ENCODE data around the gene OTX1.

DNA sequence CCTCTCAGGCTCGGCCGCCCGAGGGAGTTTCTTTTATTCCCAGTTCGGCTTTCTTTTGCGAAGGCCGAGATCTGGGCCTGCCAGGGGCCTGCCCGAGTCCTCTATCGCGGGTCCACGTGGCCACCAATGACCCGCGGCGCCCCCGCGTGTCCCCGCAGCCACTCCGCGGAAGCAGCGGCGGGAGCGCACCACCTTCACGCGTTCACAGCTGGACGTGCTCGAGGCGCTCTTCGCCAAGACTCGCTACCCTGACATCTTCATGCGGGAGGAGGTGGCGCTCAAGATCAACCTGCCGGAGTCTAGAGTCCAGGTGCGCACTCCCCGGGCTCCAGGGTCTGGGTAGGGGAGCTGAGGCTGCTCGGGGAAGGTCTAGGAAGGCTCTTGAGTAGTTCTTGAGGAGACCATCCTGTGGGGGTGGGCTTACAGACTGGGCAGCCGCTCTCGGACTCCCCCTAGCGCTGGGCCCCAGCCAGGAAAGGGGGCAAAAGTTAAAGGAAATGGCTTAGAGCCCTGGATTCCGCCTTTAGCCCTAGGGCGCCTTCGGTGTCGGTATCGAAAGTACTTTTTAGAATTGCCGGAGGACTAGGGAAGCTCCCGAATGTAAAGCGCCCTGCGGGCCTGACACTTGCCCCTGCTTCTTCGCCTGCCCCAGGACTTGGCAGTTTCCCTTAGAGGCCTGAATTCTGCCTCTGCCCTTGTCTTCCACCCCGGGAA is 3.4 kb downstream of the OTX1 start:
- TF ChIP-seq, protein P1, sequence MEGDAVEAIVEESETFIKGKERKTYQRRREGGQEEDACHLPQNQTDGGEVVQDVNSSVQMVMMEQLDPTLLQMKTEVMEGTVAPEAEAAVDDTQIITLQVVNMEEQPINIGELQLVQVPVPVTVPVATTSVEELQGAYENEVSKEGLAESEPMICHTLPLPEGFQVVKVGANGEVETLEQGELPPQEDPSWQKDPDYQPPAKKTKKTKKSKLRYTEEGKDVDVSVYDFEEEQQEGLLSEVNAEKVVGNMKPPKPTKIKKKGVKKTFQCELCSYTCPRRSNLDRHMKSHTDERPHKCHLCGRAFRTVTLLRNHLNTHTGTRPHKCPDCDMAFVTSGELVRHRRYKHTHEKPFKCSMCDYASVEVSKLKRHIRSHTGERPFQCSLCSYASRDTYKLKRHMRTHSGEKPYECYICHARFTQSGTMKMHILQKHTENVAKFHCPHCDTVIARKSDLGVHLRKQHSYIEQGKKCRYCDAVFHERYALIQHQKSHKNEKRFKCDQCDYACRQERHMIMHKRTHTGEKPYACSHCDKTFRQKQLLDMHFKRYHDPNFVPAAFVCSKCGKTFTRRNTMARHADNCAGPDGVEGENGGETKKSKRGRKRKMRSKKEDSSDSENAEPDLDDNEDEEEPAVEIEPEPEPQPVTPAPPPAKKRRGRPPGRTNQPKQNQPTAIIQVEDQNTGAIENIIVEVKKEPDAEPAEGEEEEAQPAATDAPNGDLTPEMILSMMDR (IDR thresholded peaks at IDR 0.05 in 2 of 3, conservative IDR thresholded peaks at IDR 0.05 in 1 of 3; ENCODE audit: borderline replicate concordance in 1 of 3, insufficient read depth in 1 of 3, low read depth in 2 of 3, low read length in 2 of 3), result no peak
- no peak for TF ChIP-seq POLR2A (IDR thresholded peaks at IDR 0.05; ENCODE audit: borderline replicate concordance, extremely low read depth, insufficient read depth, insufficient read length)
- TF ChIP-seq EZH2phosphoT487 (IDR thresholded peaks at IDR 0.05; ENCODE audit: borderline replicate concordance), result no peak
- TF ChIP-seq, protein P2, sequence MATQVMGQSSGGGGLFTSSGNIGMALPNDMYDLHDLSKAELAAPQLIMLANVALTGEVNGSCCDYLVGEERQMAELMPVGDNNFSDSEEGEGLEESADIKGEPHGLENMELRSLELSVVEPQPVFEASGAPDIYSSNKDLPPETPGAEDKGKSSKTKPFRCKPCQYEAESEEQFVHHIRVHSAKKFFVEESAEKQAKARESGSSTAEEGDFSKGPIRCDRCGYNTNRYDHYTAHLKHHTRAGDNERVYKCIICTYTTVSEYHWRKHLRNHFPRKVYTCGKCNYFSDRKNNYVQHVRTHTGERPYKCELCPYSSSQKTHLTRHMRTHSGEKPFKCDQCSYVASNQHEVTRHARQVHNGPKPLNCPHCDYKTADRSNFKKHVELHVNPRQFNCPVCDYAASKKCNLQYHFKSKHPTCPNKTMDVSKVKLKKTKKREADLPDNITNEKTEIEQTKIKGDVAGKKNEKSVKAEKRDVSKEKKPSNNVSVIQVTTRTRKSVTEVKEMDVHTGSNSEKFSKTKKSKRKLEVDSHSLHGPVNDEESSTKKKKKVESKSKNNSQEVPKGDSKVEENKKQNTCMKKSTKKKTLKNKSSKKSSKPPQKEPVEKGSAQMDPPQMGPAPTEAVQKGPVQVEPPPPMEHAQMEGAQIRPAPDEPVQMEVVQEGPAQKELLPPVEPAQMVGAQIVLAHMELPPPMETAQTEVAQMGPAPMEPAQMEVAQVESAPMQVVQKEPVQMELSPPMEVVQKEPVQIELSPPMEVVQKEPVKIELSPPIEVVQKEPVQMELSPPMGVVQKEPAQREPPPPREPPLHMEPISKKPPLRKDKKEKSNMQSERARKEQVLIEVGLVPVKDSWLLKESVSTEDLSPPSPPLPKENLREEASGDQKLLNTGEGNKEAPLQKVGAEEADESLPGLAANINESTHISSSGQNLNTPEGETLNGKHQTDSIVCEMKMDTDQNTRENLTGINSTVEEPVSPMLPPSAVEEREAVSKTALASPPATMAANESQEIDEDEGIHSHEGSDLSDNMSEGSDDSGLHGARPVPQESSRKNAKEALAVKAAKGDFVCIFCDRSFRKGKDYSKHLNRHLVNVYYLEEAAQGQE (IDR thresholded peaks at IDR 0.05; ENCODE audit: low read depth), result no peak
- no peak for TF ChIP-seq ZFX (IDR thresholded peaks at IDR 0.05)
- TF ChIP-seq SIN3A (IDR thresholded peaks at IDR 0.05; ENCODE audit: low read depth), result no peak
- TF ChIP-seq ZNF274 (IDR thresholded peaks at IDR 0.05; ENCODE audit: low read depth, low read length), result no peak
- TF ChIP-seq SP1 (IDR thresholded peaks at IDR 0.05; ENCODE audit: low read depth), result no peak
